GM12878 (cell line): Measurements from ENCODE around the gene MYL7. TPM values are rescaled to one million over a fixed set of nuclear protein-coding genes. Genes with fewer than 3 reads are reported as not detected.

Experiments
- ATAC-seq: fragments of 200-7000 bp; cut with Tn5 transposase; 3 replicates; pipeline ENCODE4 v1.9.1; 2020; ENCODE audit warnings: mild to moderate bottlenecking, moderate library complexity
- BruUV-seq: library from RNA; stranded (reverse); fragments of 400-500 nt; replicated peaks from 2 replicates; lab custom pipeline; 2021; lab: Mats Ljungman, UMichigan
- CTCF ChIA-PET: fragments of 300-600 bp; sonication (Branson Sonifier 250); formaldehyde crosslinking; extraction: SDS; loops from one replicate; lab custom pipeline; 2021; ENCODE audit warnings: inconsistent platforms; lab: Yijun Ruan, JAX
- POLR2A ChIA-PET: fragments of 350-600 bp; formaldehyde crosslinking; extraction: SDS; loops from one replicate; lab custom pipeline; 2021; ENCODE audit warnings: inconsistent platforms; lab: Charles Lee
- RAD21 ChIA-PET: fragments of 300-600 bp; sonication (Branson Sonifier 250); formaldehyde crosslinking; loops from one replicate; lab custom pipeline; 2023; ENCODE audit warnings: antibody characterized with exemption; ENCODE audit not compliant: unreplicated experiment; lab: Charles Lee
- SMC1A ChIA-PET: fragments of 300-600 bp; sonication (Branson Sonifier 250); formaldehyde crosslinking; loops from one replicate; lab custom pipeline; 2023; ENCODE audit not compliant: unreplicated experiment, uncharacterized antibody; lab: Charles Lee
- DNase-seq: peaks from one replicate; pipeline ENCODE4 v3.0.0-alpha.2; 2011; ENCODE audit warnings: low read depth, low spot score
- FAIRE-seq: peaks from 3 replicates; lab custom pipeline; 2011; peaks lifted over from hg19 to GRCh38; lab: Jason Lieb, UNC
- H2AFZ ChIP-seq: 2 replicates; pipeline ENCODE4 v1.6.0; 2011; ENCODE audit warnings: low read depth, low read length, control low read depth; ENCODE audit not compliant: control insufficient read depth
- H3K27ac ChIP-seq: 2 replicates; pipeline ENCODE4 v1.5.1; 2011; ENCODE audit warnings: control low read depth; ENCODE audit not compliant: control insufficient read depth, insufficient read depth
- H3K27me3 ChIP-seq, 2 experiments: replicated peaks in 1 of 2; 2 replicates each; pipeline versions ENCODE4 v1.6.0 to v1.6.1; 2011; ENCODE audit warnings: low read length in 1 of 2; ENCODE audit not compliant: control insufficient read depth in 2 of 2, insufficient read depth in 2 of 2
- H3K36me3 ChIP-seq, 2 experiments: 2 replicates each; pipeline ENCODE4 v1.5.1; 2011; ENCODE audit warnings: low read length in 1 of 2; ENCODE audit not compliant: control insufficient read depth in 2 of 2, insufficient read depth in 2 of 2
- H3K4me1 ChIP-seq: 2 replicates; pipeline ENCODE4 v1.6.1; 2011; ENCODE audit warnings: mild to moderate bottlenecking, low read length, moderate library complexity, mixed read lengths; ENCODE audit not compliant: control insufficient read depth, insufficient read depth
- H3K4me2 ChIP-seq: 2 replicates; pipeline ENCODE4 v1.6.0; 2011; ENCODE audit warnings: control low read depth; ENCODE audit not compliant: control insufficient read depth, insufficient read depth
- H3K4me3 ChIP-seq: fragments of 200-600 bp; sonication (generic); 2 replicates; pipeline ENCODE4 v1.5.1; 2016
- H3K79me2 ChIP-seq: 2 replicates; pipeline ENCODE4 v1.6.0; 2011; ENCODE audit warnings: low read length; ENCODE audit not compliant: control insufficient read depth, insufficient read depth
- H3K9ac ChIP-seq: 2 replicates; pipeline ENCODE4 v1.8.0; 2011; ENCODE audit warnings: low read length, control low read depth, mixed read lengths; ENCODE audit not compliant: control insufficient read depth, insufficient read depth
- H3K9me3 ChIP-seq: replicated peaks from 3 replicates; pipeline ENCODE4 v1.5.1; 2011; ENCODE audit warnings: mild to moderate bottlenecking, low read length; ENCODE audit not compliant: control insufficient read depth, insufficient read depth
- H4K20me1 ChIP-seq: 2 replicates; pipeline ENCODE4 v1.6.0; 2011; ENCODE audit not compliant: control insufficient read depth, insufficient read depth
- GATAD2B ChIP-seq: fragments of 450-650 bp; conservative IDR thresholded peaks from 2 replicates; pipeline ENCODE4 v1.6.1; 2017; ENCODE audit warnings: low read depth, mild to moderate bottlenecking, moderate library complexity
- POU2F2 ChIP-seq: IDR thresholded peaks from 3 replicates; pipeline ENCODE4 v1.6.1; 2011; ENCODE audit warnings: low read depth, mild to moderate bottlenecking, low read length, borderline replicate concordance
- RCOR1 ChIP-seq: conservative IDR thresholded peaks from 2 replicates; pipeline ENCODE4 v1.6.1; 2012; ENCODE audit warnings: low read depth, low read length, improper control_type of control experiment
- WGBS: methylation state at CpG from one replicate; pipeline ENCODE4 v1.1.6; 2016; ENCODE audit warnings: low lambda C conversion rate; ENCODE audit not compliant: insufficient replicate concordance, insufficient coverage; ENCODE audit errors: missing lambda C conversion rate; 5-methylcytosine and 5-hydroxymethylcytosine counted together
- in situ Hi-C: fragments of 300-500 bp; cut with MboI; formaldehyde crosslinking; loops from 9 replicates; pipeline ENCODE4 v1.14.3; 2018; ENCODE audit warnings: mixed read lengths
- intact Hi-C: fragments of 100-400 bp; cut with micrococcal nuclease; formaldehyde crosslinking; loops from one replicate; pipeline ENCODE4 v1.14.2; 2022; ENCODE audit not compliant: unreplicated experiment
- polyA plus RNA-seq, 11 experiments: library from polyadenylated mRNA; depleted of rRNA in 4 of 11; unstranded in 6 of 11; stranded (reverse) in 5 of 11; fragments of >200 nt; fragmentation: Nextera tagmentation in 4 of 11; fragmentation: Illumina TruSeq in 1 of 11; extraction: Ambion mirVana in 4 of 11; extraction: Trizol in 1 of 11; gene quantifications; 1 replicate in 1 of 11; 2 replicates in 10 of 11; pipeline versions ENCODE4 v1.2.1 to v1.2.3, GENCODE V29; 2011 to 2016; ENCODE audit warnings: inconsistent platforms in 2 of 11, missing spikeins in 2 of 11, low read depth in 1 of 11
- total RNA-seq, 4 experiments: library from RNA; depleted of rRNA in 3 of 4; stranded (reverse); fragments of >200 nt in 3 of 4; fragmentation: Illumina TruSeq in 1 of 4; extraction: Trizol in 1 of 4; gene quantifications; 2 replicates each; pipeline versions ENCODE4 v1.2.1 to v1.2.3, GENCODE V29; 2013 to 2021
- TF ChIP-seq, protein P1 (sequence below): IDR thresholded peaks from 2 replicates; pipeline ENCODE4 v1.6.1; 2011; ENCODE audit warnings: borderline replicate concordance, low read depth, mild to moderate bottlenecking, moderate library complexity, low read length; ENCODE audit not compliant: insufficient read depth, poor library complexity, severe bottlenecking
- TF ChIP-seq, protein P2 (sequence below): IDR thresholded peaks from 2 replicates; pipeline ENCODE4 v1.6.1; 2012; ENCODE audit warnings: low read depth, low read length, improper control_type of control experiment

The MYL7 gene
- total and polyA plus RNA-seq, 10 of the 15 experiments (the other 5 are each of a cell fraction or from before 2014, with no cell fraction given), result 1.9 TPM; not detected in 9

- Histone ChIP-seq H3K27ac (no peak overlapping the region), H2AFZ (no peak overlapping the region), H3K36me3 (no peaks in the 10 kb centered on the region), H3K9me3 (no peaks in the 10 kb centered on the region), H3K4me2 (no peak overlapping the region), H3K79me2 (no peaks in the 10 kb centered on the region), H3K4me3 (no peak overlapping the region), H3K9ac (no peak overlapping the region), H4K20me1 (no peaks in the 10 kb centered on the region), H3K27me3 (no peaks in the 10 kb centered on the region), H3K4me1 (no peaks in the 10 kb centered on the region)
- POLR2A ChIA-PET, result no interaction called here
- in situ Hi-C loops (no loop called here), intact Hi-C loops (no loop called here)
- no TSS peak for BruUV-seq
- WGBS, result 49% methylated on average over 6 of the region's 6 CpGs
- CTCF ChIA-PET, result no interaction called here
- RAD21 ChIA-PET, result no interaction called here
- SMC1A ChIA-PET, result no interaction called here
- DNase-seq (no peak), FAIRE-seq (no peak), ATAC-seq (no peak)
- TF ChIP-seq RCOR1 (no peak), GATAD2B (no peak), POU2F2 (no peak)
- TF ChIP-seq, protein P1, sequence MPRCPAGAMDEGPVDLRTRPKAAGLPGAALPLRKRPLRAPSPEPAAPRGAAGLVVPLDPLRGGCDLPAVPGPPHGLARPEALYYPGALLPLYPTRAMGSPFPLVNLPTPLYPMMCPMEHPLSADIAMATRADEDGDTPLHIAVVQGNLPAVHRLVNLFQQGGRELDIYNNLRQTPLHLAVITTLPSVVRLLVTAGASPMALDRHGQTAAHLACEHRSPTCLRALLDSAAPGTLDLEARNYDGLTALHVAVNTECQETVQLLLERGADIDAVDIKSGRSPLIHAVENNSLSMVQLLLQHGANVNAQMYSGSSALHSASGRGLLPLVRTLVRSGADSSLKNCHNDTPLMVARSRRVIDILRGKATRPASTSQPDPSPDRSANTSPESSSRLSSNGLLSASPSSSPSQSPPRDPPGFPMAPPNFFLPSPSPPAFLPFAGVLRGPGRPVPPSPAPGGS, result no peak
- TF ChIP-seq, protein P2, sequence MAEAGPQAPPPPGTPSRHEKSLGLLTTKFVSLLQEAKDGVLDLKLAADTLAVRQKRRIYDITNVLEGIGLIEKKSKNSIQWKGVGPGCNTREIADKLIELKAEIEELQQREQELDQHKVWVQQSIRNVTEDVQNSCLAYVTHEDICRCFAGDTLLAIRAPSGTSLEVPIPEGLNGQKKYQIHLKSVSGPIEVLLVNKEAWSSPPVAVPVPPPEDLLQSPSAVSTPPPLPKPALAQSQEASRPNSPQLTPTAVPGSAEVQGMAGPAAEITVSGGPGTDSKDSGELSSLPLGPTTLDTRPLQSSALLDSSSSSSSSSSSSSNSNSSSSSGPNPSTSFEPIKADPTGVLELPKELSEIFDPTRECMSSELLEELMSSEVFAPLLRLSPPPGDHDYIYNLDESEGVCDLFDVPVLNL, result no peak
These were observed 3.4 kb upstream of the MYL7 start for GRCh38 chr7:44144426-44144967.
